ENCODE data around the gene RIMKLA. TPM values are rescaled to one million over a fixed set of nuclear protein-coding genes. Genes with fewer than 3 reads are reported as not detected.

RIMKLA gene
- total and polyA plus RNA-seq, 2 of the 13 experiments (the other 11 are each of a cell fraction or from before 2014, with no cell fraction given) = 2.5 to 3.8 TPM

DNA sequence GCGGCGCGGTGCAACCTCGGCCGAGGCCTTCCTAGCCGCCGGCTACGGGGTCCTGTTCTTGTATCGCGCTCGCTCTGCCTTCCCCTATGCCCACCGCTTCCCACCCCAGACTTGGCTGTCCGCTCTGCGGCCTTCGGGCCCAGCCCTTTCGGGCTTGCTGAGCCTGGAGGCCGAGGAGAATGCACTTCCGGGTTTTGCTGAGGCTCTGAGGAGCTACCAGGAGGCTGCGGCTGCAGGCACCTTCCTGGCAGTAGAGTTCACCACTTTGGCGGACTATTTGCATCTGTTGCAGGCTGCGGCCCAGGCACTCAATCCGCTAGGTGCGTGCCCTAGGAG lies 76.1 kb downstream of the RIMKLA start (continued):
- TF ChIP-seq ZNF20 (CRISPR knock-in tag; IDR thresholded peaks at IDR 0.05) = peak; percentile 88
- TF ChIP-seq CEBPG (CRISPR knock-in tag; IDR thresholded peaks at IDR 0.05) = no peak
- TF ChIP-seq SRSF9 (IDR thresholded peaks at IDR 0.05; ENCODE audit: borderline replicate concordance, insufficient read depth, low read depth, low read length, poor library complexity, severe bottlenecking) = no peak
- no peak for TF ChIP-seq SP4 (CRISPR knock-in tag; IDR thresholded peaks at IDR 0.05)
- peak; percentile 15; the same call in 1 of the 2 replicates for TF ChIP-seq KDM2A (CRISPR knock-in tag; IDR thresholded peaks at IDR 0.05; ENCODE audit: borderline replicate concordance, low read depth)
- no peak for TF ChIP-seq CEBPB (IDR thresholded peaks at IDR 0.05; ENCODE audit: borderline replicate concordance, low read depth, low read length)
- TF ChIP-seq TOPORS (CRISPR knock-in tag; IDR thresholded peaks at IDR 0.05) = no peak
- TF ChIP-seq ZFAT (CRISPR knock-in tag; conservative IDR thresholded peaks at IDR 0.05) = no peak
- TF ChIP-seq ZNF17 (CRISPR knock-in tag; IDR thresholded peaks at IDR 0.05) = no peak
- no peak for TF ChIP-seq ADNP (CRISPR knock-in tag; IDR thresholded peaks at IDR 0.05)
- TF ChIP-seq FOXK2 (IDR thresholded peaks at IDR 0.05) = no peak
- no peak for TF ChIP-seq NFATC3 (CRISPR knock-in tag; IDR thresholded peaks at IDR 0.05)
- TF ChIP-seq ELF3 (CRISPR knock-in tag; IDR thresholded peaks at IDR 0.05) = peak; percentile 86
- TF ChIP-seq FLYWCH1 (CRISPR knock-in tag; IDR thresholded peaks at IDR 0.05) = no peak
- TF ChIP-seq KDM4B (CRISPR knock-in tag; IDR thresholded peaks at IDR 0.05) = no peak
- TF ChIP-seq ZNF367 (CRISPR knock-in tag; IDR thresholded peaks at IDR 0.05; ENCODE audit: borderline replicate concordance) = no peak
- no peak for TF ChIP-seq MBNL3 (CRISPR knock-in tag; conservative IDR thresholded peaks at IDR 0.05)
- TF ChIP-seq SIX1 (CRISPR knock-in tag; IDR thresholded peaks at IDR 0.05; ENCODE audit: borderline replicate concordance) = no peak
- TF ChIP-seq POLR2AphosphoS5 (IDR thresholded peaks at IDR 0.05; ENCODE audit: low read depth, low read length) = no peak
- no peak for TF ChIP-seq ZNF724P (CRISPR knock-in tag; IDR thresholded peaks at IDR 0.05; ENCODE audit: borderline replicate concordance)
- TF ChIP-seq ZNF781 (CRISPR knock-in tag; IDR thresholded peaks at IDR 0.05; ENCODE audit: borderline replicate concordance, not compliant biosample characterization) = peak; percentile 76
- TF ChIP-seq ARID2 (CRISPR knock-in tag; IDR thresholded peaks at IDR 0.05; ENCODE audit: borderline replicate concordance) = no peak
- no peak for TF ChIP-seq PHF5A (CRISPR knock-in tag; IDR thresholded peaks at IDR 0.05; ENCODE audit: low read depth, unreplicated experiment)
- TF ChIP-seq SMAD1 (CRISPR knock-in tag; IDR thresholded peaks at IDR 0.05; ENCODE audit: borderline replicate concordance, low read depth) = no peak
- no peak for TF ChIP-seq ZNF337 (CRISPR knock-in tag; IDR thresholded peaks at IDR 0.05; ENCODE audit: borderline replicate concordance, low read depth)
- TF ChIP-seq, protein P1, sequence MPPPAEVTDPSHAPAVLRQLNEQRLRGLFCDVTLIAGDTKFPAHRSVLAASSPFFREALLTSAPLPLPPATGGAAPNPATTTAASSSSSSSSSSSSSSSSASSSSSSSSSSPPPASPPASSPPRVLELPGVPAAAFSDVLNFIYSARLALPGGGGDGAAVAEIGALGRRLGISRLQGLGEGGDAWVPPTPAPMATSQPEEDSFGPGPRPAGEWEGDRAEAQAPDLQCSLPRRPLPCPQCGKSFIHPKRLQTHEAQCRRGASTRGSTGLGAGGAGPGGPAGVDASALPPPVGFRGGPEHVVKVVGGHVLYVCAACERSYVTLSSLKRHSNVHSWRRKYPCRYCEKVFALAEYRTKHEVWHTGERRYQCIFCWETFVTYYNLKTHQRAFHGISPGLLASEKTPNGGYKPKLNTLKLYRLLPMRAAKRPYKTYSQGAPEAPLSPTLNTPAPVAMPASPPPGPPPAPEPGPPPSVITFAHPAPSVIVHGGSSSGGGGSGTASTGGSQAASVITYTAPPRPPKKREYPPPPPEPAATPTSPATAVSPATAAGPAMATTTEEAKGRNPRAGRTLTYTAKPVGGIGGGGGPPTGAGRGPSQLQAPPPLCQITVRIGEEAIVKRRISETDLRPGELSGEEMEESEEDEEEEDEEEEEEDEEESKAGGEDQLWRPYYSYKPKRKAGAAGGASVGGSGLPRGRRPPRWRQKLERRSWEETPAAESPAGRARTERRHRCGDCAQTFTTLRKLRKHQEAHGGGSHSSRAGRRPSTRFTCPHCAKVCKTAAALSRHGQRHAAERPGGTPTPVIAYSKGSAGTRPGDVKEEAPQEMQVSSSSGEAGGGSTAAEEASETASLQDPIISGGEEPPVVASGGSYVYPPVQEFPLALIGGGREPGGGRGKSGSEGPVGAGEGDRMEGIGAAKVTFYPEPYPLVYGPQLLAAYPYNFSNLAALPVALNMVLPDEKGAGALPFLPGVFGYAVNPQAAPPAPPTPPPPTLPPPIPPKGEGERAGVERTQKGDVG (CRISPR knock-in tag; IDR thresholded peaks at IDR 0.05; ENCODE audit: borderline replicate concordance) = no peak
- TF ChIP-seq ZNF496 (CRISPR knock-in tag; IDR thresholded peaks at IDR 0.05; ENCODE audit: insufficient replicate concordance) = no peak
- TF ChIP-seq ZNF136 (CRISPR knock-in tag; IDR thresholded peaks at IDR 0.05; ENCODE audit: low read depth) = no peak
- no peak for TF ChIP-seq IRX3 (CRISPR knock-in tag; IDR thresholded peaks at IDR 0.05; ENCODE audit: borderline replicate concordance, low read depth)
- TF ChIP-seq TAF1 (CRISPR knock-in tag; IDR thresholded peaks at IDR 0.05) = peak; percentile 53; the same call in 1 of the 2 replicates
- TF ChIP-seq PHF21A (CRISPR knock-in tag; IDR thresholded peaks at IDR 0.05) = 0 out of 2 replicates have a peak, but pooled peaks have one; percentile 0

Data from HepG2 (cell line).